Skeletal muscle tissue (tissue), 4 donors: ENCODE results near the gene PLOD1. TPM values are rescaled to one million over a fixed set of nuclear protein-coding genes. Genes with fewer than 3 reads are reported as not detected.

Experiments used
- H3K27ac ChIP-seq: one replicate; pipeline ENCODE4 v1.7.0; 2013; ENCODE audit warnings: mild to moderate bottlenecking, low read depth, low read length, inconsistent platforms
- H3K27me3 ChIP-seq, 3 donors: one replicate each; pipeline ENCODE4 v1.7.0; 2013; ENCODE audit warnings: low read length in 3 of 3; ENCODE audit not compliant: control insufficient read depth in 3 of 3, insufficient read depth in 3 of 3
- H3K36me3 ChIP-seq, 3 donors: one replicate each; pipeline ENCODE4 v1.7.0; 2013; ENCODE audit warnings: low read length in 3 of 3; ENCODE audit not compliant: control insufficient read depth in 3 of 3, insufficient read depth in 3 of 3
- H3K4me1 ChIP-seq, 3 donors: one replicate each; pipeline ENCODE4 v1.7.0; 2013; ENCODE audit warnings: low read length in 3 of 3, mild to moderate bottlenecking in 3 of 3; ENCODE audit not compliant: control insufficient read depth in 3 of 3, insufficient read depth in 3 of 3
- H3K4me3 ChIP-seq, 3 donors: one replicate each; pipeline ENCODE4 v1.7.0; 2013; ENCODE audit warnings: low read length in 3 of 3
- H3K9ac ChIP-seq, 3 donors: one replicate each; pipeline ENCODE4 v1.7.0; 2013; ENCODE audit warnings: low read length in 3 of 3, mild to moderate bottlenecking in 3 of 3, moderate library complexity in 2 of 3, low read depth in 1 of 3
- H3K9me3 ChIP-seq, 3 donors: one replicate each; pipeline ENCODE4 v1.7.0; 2013; ENCODE audit warnings: low read length in 3 of 3; ENCODE audit not compliant: control insufficient read depth in 3 of 3
- total RNA-seq: library from RNA; depleted of rRNA; stranded (reverse); fragments of >200 nt; gene quantifications from one replicate; pipeline ENCODE4 v1.2.3, GENCODE V29; 2014
- donor health status: Osteomylitis.

PLOD1 gene
- total RNA-seq, 1 donor from 2014 or later = 97.6 TPM

DNA sequence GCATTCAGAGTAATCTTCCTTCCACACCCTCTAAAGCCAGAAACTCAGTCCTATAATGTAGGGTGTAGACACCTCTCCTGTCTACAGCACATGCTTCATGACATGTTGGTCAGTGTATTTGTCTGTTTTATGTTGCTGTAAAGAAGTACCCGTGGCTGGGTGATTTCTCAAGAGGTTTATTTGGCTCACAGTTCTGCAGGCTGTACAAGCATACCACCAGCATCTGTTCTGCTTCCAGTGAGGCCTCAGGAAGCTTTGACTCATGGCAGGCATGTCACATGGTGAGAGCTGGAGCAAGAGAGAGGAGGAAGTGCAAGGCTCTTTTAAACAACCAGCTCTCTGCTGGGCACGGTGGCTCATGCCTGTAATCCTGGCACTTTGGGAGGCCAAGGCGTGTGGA is 12.1 kb downstream of the PLOD1 start:
- peaks cover 15 to 21% (median 15%) of the 10 kb centered on the region in 3 donors for H3K36me3 ChIP-seq

DNA sequence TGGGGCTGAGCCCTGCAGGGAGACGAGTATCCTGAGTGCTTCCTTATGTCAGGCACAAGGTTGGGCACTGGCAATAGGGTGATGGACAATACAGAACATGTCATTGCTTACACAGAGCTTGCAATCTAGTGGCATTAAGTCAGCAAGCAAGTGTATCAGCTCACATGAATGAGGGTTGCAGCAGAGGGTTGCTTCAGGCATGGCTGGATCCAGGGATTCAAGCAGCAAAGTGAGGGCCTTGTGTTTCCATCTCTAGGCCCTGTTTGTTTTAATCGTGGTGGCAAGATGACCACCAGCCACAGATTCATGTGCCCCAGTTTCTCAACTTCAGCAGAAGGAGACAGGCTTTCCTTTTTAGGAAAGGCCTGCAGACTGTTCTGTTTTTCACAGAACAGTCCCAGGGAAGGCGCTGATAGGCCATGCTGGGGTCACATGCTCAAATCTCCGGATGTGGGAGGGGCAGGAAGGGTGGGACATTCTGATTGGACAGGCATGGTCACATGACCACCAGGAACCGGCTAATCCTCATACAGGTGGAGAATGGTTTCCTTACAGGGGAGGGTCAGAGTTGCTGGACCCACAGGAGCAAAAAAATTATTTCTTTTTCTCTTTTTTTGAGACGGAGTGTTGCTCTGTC is 14.4 kb downstream of the PLOD1 start:
- H3K4me3 ChIP-seq = no peak overlapping the region
- peaks cover 16 to 25% (median 20%) of the 10 kb centered on the region in 3 donors for H3K36me3 ChIP-seq
- H3K9me3 ChIP-seq = peaks cover 0 to 3% (median 0%) of the 10 kb centered on the region in 3 donors
- H3K27me3 ChIP-seq = no peaks in the 10 kb centered on the region
- H3K27ac ChIP-seq = no peak overlapping the region
- no peak overlapping the region for H3K9ac ChIP-seq
- peaks cover 9 to 13% (median 13%) of the 10 kb centered on the region in 3 donors for H3K4me1 ChIP-seq

More for the DNA sequence above, 12.1 kb downstream of the PLOD1 start:
- no peak overlapping the region for H3K9ac ChIP-seq
- H3K4me3 ChIP-seq = no peak overlapping the region
- H3K27me3 ChIP-seq = no peaks in the 10 kb centered on the region
- no peak overlapping the region for H3K27ac ChIP-seq
- peaks cover 16 to 21% (median 20%) of the 10 kb centered on the region in 3 donors for H3K4me1 ChIP-seq
- peaks cover 0 to 3% (median 0%) of the 10 kb centered on the region in 3 donors for H3K9me3 ChIP-seq

DNA sequence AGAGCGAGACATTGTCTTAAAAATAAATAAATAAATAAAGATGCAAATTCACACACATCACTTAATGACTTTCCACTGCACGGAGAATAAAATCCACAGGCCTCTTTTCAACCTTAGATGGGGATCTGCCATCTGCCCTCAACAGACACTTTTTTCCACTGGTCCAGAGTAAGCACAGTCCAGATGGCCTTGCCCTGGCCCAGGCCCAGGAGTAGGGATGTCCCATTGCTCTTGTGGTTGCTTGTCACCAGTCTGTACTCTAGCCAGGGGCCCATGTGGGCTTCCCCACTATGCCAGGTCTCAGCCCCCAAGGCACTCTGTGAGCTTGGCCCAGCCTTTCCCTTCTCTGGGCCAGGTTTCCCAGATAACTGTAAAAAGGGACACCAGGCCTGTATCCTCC is 17.4 kb downstream of the PLOD1 start:
- Histone ChIP-seq H3K36me3 (peaks cover 30 to 40% (median 36%) of the 10 kb centered on the region in 3 donors), H3K4me3 (no peak overlapping the region), H3K9me3 (peaks cover 0 to 3% (median 0%) of the 10 kb centered on the region in 3 donors), H3K4me1 (peaks cover 0 to 4% (median 0%) of the 10 kb centered on the region in 3 donors), H3K27me3 (no peaks in the 10 kb centered on the region), H3K9ac (no peak overlapping the region), H3K27ac (no peak overlapping the region)

DNA sequence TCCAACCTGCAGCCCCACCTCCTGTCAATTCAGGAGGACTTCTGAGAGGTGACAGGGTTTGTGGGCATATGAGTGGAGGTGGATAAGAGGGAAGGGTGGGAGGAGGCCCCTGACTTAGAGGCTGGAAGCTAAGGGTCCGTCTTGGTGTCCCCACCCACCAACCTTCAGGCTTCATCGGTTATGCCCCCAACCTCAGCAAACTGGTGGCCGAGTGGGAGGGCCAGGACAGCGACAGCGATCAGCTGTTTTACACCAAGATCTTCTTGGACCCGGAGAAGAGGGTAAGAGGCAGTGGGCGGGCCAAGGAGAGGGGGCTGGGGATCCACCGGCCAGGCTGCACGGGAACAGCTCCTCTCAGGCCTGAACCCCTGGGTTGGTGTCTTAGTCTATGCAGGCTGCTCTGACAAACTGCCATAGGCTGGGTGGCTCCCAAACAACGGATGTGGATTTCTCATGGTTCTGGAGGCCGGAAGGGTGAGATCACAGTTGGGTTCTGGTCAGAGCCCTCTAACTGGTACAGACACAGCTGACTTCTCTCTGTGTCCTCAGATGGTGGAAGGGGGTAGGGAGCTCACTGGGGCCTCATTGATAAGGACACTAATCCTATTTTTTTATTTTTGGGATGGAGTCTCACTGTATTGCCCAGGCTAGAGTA is 18.1 kb downstream of the PLOD1 start:
- Histone ChIP-seq H3K36me3 (peaks cover 33 to 46% (median 41%) of the 10 kb centered on the region in 3 donors), H3K27ac (no peak overlapping the region), H3K4me1 (peaks cover 0 to 2% (median 0%) of the 10 kb centered on the region in 3 donors)

DNA sequence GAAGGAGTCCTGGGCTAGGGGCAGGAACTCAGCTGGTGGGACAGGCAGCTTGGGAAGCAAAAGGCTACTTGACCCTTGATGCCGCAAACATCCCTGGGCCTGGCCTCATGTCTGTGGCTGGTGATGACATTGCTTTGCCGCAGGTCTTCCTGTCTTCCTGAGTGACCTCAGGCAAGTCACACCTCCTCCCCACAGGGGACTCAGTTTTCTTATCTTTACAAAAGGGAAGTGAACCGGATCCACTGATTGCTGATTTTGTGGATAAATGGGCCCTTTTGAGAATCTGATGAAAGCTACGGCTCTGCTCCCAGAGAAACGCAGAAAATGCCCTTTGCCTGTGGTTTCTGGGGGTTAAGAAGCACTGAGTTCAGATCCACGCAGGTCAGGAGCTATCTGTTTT is 20.7 kb downstream of the PLOD1 start:
- H3K9me3 ChIP-seq = no peaks in the 10 kb centered on the region
- peaks cover 0 to 2% (median 0%) of the 10 kb centered on the region in 3 donors for H3K4me1 ChIP-seq
- no peaks in the 10 kb centered on the region for H3K27me3 ChIP-seq
- no peak overlapping the region for H3K9ac ChIP-seq
- H3K36me3 ChIP-seq = peaks cover 30 to 46% (median 45%) of the 10 kb centered on the region in 3 donors
- no peak overlapping the region for H3K27ac ChIP-seq
- no peak overlapping the region for H3K4me3 ChIP-seq

More for the DNA sequence above, 18.1 kb downstream of the PLOD1 start:
- H3K9ac ChIP-seq = no peak overlapping the region
- H3K27me3 ChIP-seq = no peaks in the 10 kb centered on the region
- H3K4me3 ChIP-seq = no peak overlapping the region
- H3K9me3 ChIP-seq = peaks cover 0 to 3% (median 0%) of the 10 kb centered on the region in 3 donors

DNA sequence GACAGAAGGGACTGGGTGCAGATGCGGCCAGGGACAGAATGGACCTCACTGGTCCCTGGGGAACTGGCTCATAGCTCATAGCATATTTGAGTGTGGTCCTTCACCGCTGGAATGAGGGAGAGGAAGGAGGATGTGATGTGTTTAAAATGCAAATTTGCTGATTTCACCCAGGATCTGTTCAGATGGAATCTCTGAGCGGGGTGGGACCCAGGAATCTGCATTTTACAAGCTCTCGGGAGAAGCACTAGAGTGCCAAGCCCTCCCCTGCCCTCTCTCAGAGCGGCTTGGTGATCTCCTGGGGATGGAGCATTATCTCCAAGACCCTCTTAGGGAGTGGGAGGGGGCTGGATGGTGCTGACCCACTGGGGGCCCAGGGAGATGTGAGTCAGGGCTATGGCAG is 22.9 kb downstream of the PLOD1 start:
- Histone ChIP-seq H3K4me3 (no peak overlapping the region), H3K27me3 (no peaks in the 10 kb centered on the region), H3K9me3 (no peaks in the 10 kb centered on the region), H3K36me3 (peaks cover 32 to 46% (median 39%) of the 10 kb centered on the region in 3 donors), H3K9ac (no peak overlapping the region), H3K27ac (no peak overlapping the region), H3K4me1 (peaks cover 0 to 2% (median 0%) of the 10 kb centered on the region in 3 donors)

DNA sequence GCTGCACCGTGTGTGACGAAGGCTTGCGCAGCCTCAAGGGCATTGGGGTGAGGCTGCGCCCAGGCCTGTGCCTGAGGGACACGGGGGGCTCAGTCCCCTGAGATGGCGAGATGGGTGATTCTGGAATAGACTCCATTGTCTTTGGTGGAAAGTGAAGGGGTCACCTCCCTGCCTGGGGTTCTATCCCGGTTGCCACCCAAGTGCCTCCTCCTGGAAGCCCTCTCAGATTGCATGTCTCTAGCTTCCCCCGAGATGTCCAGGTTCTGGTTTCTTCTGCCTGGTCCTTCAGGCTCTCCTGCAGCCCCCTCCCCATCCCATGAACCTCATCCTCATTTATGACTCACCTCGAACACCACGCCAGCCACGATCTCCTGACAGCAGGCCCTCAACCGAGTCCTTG is 23.4 kb downstream of the PLOD1 start:
- peaks cover 0 to 2% (median 0%) of the 10 kb centered on the region in 3 donors for H3K4me1 ChIP-seq
- H3K4me3 ChIP-seq = no peak overlapping the region
- no peaks in the 10 kb centered on the region for H3K9me3 ChIP-seq
- H3K36me3 ChIP-seq = peaks cover 32 to 42% (median 40%) of the 10 kb centered on the region in 3 donors
- no peaks in the 10 kb centered on the region for H3K27me3 ChIP-seq
- no peak overlapping the region for H3K9ac ChIP-seq
- no peak overlapping the region for H3K27ac ChIP-seq

DNA sequence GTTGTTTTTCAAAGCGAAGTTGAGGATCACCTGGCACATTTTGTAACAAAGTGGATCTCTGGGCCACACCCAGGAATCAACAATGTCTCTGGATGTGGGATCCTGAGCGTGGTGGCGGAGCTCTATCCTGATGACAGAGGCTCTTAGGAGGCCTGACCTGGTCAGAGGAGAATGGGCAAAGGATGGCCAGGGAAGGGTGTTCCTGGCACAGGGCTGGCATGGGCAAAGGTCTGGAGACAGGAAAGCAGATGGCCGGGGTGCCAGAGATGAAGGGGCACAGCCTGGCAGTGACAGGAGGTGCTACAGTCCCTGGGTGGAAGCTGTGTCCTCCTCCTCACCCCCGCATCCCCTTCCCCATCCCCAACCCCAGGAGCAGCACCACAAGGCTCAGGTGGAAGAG is 25.8 kb downstream of the PLOD1 start:
- no peak overlapping the region for H3K9ac ChIP-seq

DNA sequence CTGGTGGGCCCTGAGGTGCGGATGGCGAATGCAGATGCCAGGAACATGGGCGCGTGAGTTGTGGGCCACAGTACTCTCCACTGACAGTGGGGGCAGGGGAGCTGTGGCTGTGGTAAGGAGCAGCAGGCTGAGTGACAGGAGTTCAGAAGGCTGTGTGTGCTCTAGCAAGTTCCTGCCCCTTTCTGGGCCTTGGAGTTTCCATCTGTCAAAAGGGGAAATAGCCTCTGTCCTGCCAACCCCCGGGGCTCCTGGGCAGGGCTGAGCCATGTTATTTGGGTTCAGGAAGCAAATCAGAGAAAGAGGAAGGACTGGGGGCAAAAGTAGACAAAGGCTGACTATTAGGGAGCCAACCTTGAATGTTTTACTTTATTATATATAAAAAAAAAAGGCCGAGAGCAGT is 26.2 kb downstream of the PLOD1 start:
- Histone ChIP-seq H3K36me3 (peaks cover 46 to 55% (median 52%) of the 10 kb centered on the region in 3 donors), H3K4me1 (no peaks in the 10 kb centered on the region)

More for the DNA sequence above, 25.8 kb downstream of the PLOD1 start:
- no peak overlapping the region for H3K27ac ChIP-seq
- no peaks in the 10 kb centered on the region for H3K4me1 ChIP-seq
- no peaks in the 10 kb centered on the region for H3K27me3 ChIP-seq
- peaks cover 44 to 52% (median 49%) of the 10 kb centered on the region in 3 donors for H3K36me3 ChIP-seq
- no peak overlapping the region for H3K4me3 ChIP-seq
- no peaks in the 10 kb centered on the region for H3K9me3 ChIP-seq

DNA sequence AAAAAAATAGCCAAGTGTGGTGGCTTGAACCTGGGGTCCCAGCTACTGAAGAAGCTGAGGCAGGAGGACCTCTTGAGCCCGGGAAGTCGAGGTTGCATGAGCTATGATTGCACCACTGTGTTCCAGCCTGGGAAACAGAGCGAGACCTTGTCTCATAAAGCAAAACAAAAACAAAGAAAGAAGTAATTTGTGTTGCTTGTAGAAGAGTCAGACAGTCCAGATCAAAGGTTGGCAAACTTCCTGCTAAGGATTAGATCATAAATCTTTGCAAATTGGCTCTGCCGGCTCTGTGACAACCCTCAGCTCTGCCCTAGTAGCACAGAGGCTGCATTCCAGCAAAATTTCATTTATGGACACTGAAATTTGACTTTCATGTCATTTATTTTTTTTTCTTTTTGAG is 26.7 kb downstream of the PLOD1 start:
- H3K4me3 ChIP-seq = no peak overlapping the region
- H3K9me3 ChIP-seq = no peaks in the 10 kb centered on the region
- H3K27ac ChIP-seq = no peak overlapping the region
- peaks cover 50 to 58% (median 56%) of the 10 kb centered on the region in 3 donors for H3K36me3 ChIP-seq
- no peaks in the 10 kb centered on the region for H3K4me1 ChIP-seq
- H3K9ac ChIP-seq = no peak overlapping the region
- H3K27me3 ChIP-seq = no peaks in the 10 kb centered on the region

More for the DNA sequence above, 26.2 kb downstream of the PLOD1 start:
- H3K9me3 ChIP-seq = no peaks in the 10 kb centered on the region
- no peak overlapping the region for H3K27ac ChIP-seq
- no peaks in the 10 kb centered on the region for H3K27me3 ChIP-seq
- no peak overlapping the region for H3K4me3 ChIP-seq
- no peak overlapping the region for H3K9ac ChIP-seq
